Heart left ventricle (tissue), 16 donors: Measurements from ENCODE around the gene ARHGAP36. TPM values are rescaled to one million over a fixed set of nuclear protein-coding genes. Genes with fewer than 3 reads are reported as not detected.

Source experiments
- ATAC-seq, 4 donors: fragments of 200-7000 bp; cut with Tn5 transposase; one replicate each; pipeline ENCODE4 v1.9.1; 2020 to 2022; ENCODE audit warnings: moderate library complexity in 4 of 4, mild to moderate bottlenecking in 3 of 4, moderate number of reproducible peaks in 1 of 4
- DNase-seq, 5 donors: peaks; one replicate each; pipeline ENCODE4 v3.0.0-alpha.2; 2020
- H3K27ac ChIP-seq, 12 donors: fragments of 200-600 bp; sonication (generic) in 4 of 12; one replicate each; pipeline versions ENCODE4 v1.5.0 to v1.8.0; 2016 to 2022; ENCODE audit warnings: mild to moderate bottlenecking in 2 of 12
- H3K27me3 ChIP-seq, 9 donors: fragments of 200-600 bp; sonication (generic) in 2 of 9; one replicate each; pipeline versions ENCODE4 v1.5.1 to v1.8.0; 2016 to 2022; ENCODE audit warnings: mild to moderate bottlenecking in 3 of 9
- H3K36me3 ChIP-seq, 9 donors: fragments of 200-600 bp; sonication (generic) in 2 of 9; one replicate each; pipeline versions ENCODE4 v1.5.0 to v1.8.0; 2018 to 2022; ENCODE audit warnings: mild to moderate bottlenecking in 2 of 9
- H3K4me1 ChIP-seq, 12 donors: fragments of 200-600 bp; sonication (generic) in 4 of 12; one replicate each; pipeline versions ENCODE4 v1.5.0 to v1.8.0; 2016 to 2022; ENCODE audit warnings: mild to moderate bottlenecking in 3 of 12
- H3K4me3 ChIP-seq, 12 donors: fragments of 200-600 bp; sonication (generic) in 4 of 12; one replicate each; pipeline versions ENCODE4 v1.5.0 to v1.8.0; 2017 to 2022; ENCODE audit warnings: mild to moderate bottlenecking in 9 of 12, moderate library complexity in 4 of 12
- H3K9me3 ChIP-seq, 12 donors: fragments of 200-600 bp; sonication (generic) in 4 of 12; one replicate each; pipeline versions ENCODE4 v1.5.0 to v1.8.0; 2016 to 2022; ENCODE audit warnings: mild to moderate bottlenecking in 1 of 12
- POLR2A ChIP-seq, 2 donors: fragments of 450-650 bp; IDR thresholded peaks; one replicate each; pipeline ENCODE4 v1.6.1; 2017; ENCODE audit warnings: antibody characterized with exemption in 2 of 2, mild to moderate bottlenecking in 2 of 2, moderate library complexity in 2 of 2
- WGBS, 4 donors: extraction: QIAGEN DNeasy Blood & Tissue Kit in 2 of 4; methylation state at CpG; one replicate each; pipeline versions ENCODE4 v1.1.5 to v1.1.7; 2013 to 2018; 5-methylcytosine and 5-hydroxymethylcytosine counted together
- intact Hi-C, 10 donors: fragments of 100-400 bp; cut with DNase I; formaldehyde crosslinking; loops; one replicate each; pipeline versions ENCODE4 v1.11.1 to v1.14.2; 2022
- long read RNA-seq, 3 donors: library from polyadenylated mRNA; unstranded; transcript quantifications; one replicate each; pipeline ENCODE4 v2.0.0, GENCODE V29; 2020 to 2021
- polyA plus RNA-seq, 2 donors: library from polyadenylated mRNA; stranded (reverse); fragments of 200-250 nt; gene quantifications; one replicate each; pipeline ENCODE4 v1.2.3, GENCODE V29; 2013
- total RNA-seq, 9 donors: library from RNA; depleted of rRNA in 2 of 9; stranded (reverse); fragments of >200 nt in 2 of 9; fragmentation: NEBNext Ultra II Directional in 3 of 9; extraction: Animal tissue kit (Norgen Biotek cat#: 25700) in 3 of 9; gene quantifications; one replicate each; pipeline versions ENCODE4 v1.1.0 to v1.2.4, GENCODE V29; 2016 to 2023
- TF ChIP-seq, protein P1 (sequence below), 12 donors: fragments of 200-600 bp; sonication (generic) in 4 of 12; IDR thresholded peaks; one replicate each; pipeline versions ENCODE4 v1.5.0 to v1.8.0; 2018 to 2022; ENCODE audit warnings: antibody characterized with exemption in 12 of 12, mild to moderate bottlenecking in 5 of 12
- donor health status: ischemic (EF 13 %, LVEDD 7.1; RV severe dilation, severe dysfunction).
- donor health status: healthy with polysubstance abuse.
- donor health status: DM: no; HTN: yes; CAD: no.
- donor health status: DM: no; HTN: no; CAD: no.
- donor health status: ischemic (EF 25% LVEDD 6.9; RV normal size, moderate dysfunction).
- donor health status: ischemic (EF 25% LVEDD 5.7; RV mildly dilated, moderate dysfunction).
- donor health status: healthy.
- donor health status: DM: yes; HTN: yes; CAD: no.
- donor health status: ischemic (EF 35%, LVEDD 5.7; RV mildly dilated, moderate dysfunction).
- donor health status: nonischemic (EF 11% LVEDD 7.7; RV severe dilation, severe dysfunction).
- donor health status: DM: yes; HTN: yes; CAD: no.
- donor health status: PGD.
- donor health status: ischemic (EF 29% LVEDD 5.4; RV normal size, mild dysfunction).
- donor health status: nonischemic (EF 23%, LVEDD 6.1; RV moderate dilation, normal function).

ARHGAP36 gene, protein sequence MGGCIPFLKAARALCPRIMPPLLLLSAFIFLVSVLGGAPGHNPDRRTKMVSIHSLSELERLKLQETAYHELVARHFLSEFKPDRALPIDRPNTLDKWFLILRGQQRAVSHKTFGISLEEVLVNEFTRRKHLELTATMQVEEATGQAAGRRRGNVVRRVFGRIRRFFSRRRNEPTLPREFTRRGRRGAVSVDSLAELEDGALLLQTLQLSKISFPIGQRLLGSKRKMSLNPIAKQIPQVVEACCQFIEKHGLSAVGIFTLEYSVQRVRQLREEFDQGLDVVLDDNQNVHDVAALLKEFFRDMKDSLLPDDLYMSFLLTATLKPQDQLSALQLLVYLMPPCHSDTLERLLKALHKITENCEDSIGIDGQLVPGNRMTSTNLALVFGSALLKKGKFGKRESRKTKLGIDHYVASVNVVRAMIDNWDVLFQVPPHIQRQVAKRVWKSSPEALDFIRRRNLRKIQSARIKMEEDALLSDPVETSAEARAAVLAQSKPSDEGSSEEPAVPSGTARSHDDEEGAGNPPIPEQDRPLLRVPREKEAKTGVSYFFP
- total RNA-seq: not detected
- polyA plus RNA-seq: not detected
- long read RNA-seq, donor 1: 0 reads
- long read RNA-seq, donor 2: 0 reads
- long read RNA-seq, donor 3: 0 reads

DNA sequence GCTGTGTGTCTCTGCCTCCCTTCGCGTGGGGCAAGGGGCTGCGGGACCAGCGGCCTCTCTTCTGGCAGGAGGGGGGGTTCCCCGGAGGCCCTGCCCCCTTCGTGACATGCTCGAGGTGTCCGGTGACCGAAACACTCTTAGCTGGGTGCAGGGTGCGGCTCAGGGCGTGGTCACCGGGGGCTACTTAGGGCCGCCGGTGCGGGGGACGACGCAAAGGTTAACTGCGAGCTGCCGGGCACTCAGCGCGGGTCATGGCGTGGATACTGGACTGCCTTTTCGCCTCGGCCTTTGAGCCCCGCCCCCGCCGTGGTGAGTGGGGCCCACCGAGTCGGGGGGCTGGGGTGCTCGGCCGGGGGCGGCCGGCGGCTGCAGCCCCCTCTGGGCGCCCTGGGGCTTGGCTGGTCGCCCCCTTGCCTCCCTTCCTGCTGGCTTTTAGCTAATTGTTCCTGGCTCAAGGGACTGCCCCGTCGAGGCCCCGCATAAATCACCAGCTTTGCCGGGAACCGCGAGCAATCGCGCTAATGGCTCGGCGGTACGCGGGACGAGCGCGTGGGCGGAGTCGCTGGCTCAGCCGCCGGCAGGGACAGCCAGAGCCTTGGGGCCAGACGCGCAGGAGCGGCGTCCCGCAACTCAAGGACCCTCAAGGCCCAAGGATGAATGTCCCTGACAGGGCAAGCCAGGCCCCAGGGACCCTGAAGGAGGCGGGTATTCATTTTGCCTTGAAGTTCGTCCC is at the start of gene ARHGAP36:
Gene ARHGAP36, plus strand, starts transcription at position 211 of the 733 bp plus-strand sequence. CDS start 23,320 bp downstream, outside the sequence.
- no peaks in the 10 kb centered on the region for H3K4me1 ChIP-seq
- H3K9me3 ChIP-seq: no peaks in the 10 kb centered on the region
- ATAC-seq: no peak
- TF ChIP-seq POLR2A (IDR thresholded peaks at IDR 0.05): no peak
- TF ChIP-seq, protein P1, sequence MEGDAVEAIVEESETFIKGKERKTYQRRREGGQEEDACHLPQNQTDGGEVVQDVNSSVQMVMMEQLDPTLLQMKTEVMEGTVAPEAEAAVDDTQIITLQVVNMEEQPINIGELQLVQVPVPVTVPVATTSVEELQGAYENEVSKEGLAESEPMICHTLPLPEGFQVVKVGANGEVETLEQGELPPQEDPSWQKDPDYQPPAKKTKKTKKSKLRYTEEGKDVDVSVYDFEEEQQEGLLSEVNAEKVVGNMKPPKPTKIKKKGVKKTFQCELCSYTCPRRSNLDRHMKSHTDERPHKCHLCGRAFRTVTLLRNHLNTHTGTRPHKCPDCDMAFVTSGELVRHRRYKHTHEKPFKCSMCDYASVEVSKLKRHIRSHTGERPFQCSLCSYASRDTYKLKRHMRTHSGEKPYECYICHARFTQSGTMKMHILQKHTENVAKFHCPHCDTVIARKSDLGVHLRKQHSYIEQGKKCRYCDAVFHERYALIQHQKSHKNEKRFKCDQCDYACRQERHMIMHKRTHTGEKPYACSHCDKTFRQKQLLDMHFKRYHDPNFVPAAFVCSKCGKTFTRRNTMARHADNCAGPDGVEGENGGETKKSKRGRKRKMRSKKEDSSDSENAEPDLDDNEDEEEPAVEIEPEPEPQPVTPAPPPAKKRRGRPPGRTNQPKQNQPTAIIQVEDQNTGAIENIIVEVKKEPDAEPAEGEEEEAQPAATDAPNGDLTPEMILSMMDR (IDR thresholded peaks at IDR 0.05): no peak
- H3K4me3 ChIP-seq: peak within 1 kb of the TSS in 1 of 12 donors; percentile 5
- H3K27me3 ChIP-seq: peaks cover 0 to 78% (median 8%) of the 10 kb centered on the region in 9 donors
- WGBS, 4 donors: 2 to 47% (median 14%) methylated on average over 26 to 62 of the region's 62 CpGs
- intact Hi-C loops: no loop called here
- no peak for DNase-seq
- no peaks in the 10 kb centered on the region for H3K36me3 ChIP-seq
- H3K27ac ChIP-seq: no peak within 1 kb of the TSS

- no peak for ATAC-seq
These were observed 48.0 kb upstream of the ARHGAP36 start for GRCh38 chrX:131010186-131010585.

DNA sequence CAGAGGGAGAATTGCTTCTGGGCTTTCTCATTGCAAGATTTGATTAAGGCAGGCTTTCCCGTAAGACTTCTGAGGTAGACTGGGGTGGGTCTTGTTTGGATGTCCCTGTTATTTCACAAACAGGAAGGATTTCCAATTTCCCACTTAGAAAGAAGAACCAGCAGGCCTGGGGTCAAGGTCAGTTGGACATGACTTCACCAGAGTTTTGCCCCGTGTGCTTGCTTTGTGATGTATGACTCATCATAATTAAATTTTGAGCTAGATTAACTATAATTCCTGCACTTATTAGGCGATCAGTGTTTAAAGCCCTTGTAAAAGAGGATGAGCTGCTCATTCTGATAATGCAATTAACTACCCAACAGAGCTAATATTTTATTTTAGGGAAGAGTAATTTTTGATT is 32.8 kb upstream of the ARHGAP36 start:
- Histone ChIP-seq H3K4me3 (no peak overlapping the region), H3K27ac (no peak overlapping the region), H3K4me1 (no peaks in the 10 kb centered on the region), H3K9me3 (no peaks in the 10 kb centered on the region), H3K27me3 (peaks cover 0 to 42% (median 0%) of the 10 kb centered on the region in 9 donors), H3K36me3 (no peaks in the 10 kb centered on the region)
- WGBS, 4 donors: 46 to 66% (median 57%) methylated on average over 3 of the region's 3 CpGs
- intact Hi-C loops: no loop called here
- no peak for DNase-seq
- TF ChIP-seq, protein P1 (IDR thresholded peaks at IDR 0.05): no peak
- no peak for ATAC-seq

More at GRCh38 chrX:131010186-131010585, 48.0 kb upstream of the ARHGAP36 start:
- Histone ChIP-seq H3K4me3 (no peak overlapping the region), H3K27ac (no peak overlapping the region), H3K36me3 (no peaks in the 10 kb centered on the region), H3K9me3 (no peaks in the 10 kb centered on the region), H3K27me3 (peaks cover 0 to 20% (median 0%) of the 10 kb centered on the region in 9 donors), H3K4me1 (no peaks in the 10 kb centered on the region)
- intact Hi-C loops: no loop called here
- 45 to 55% (median 50%) methylated on average over 2 of the region's 2 CpGs for WGBS, 4 donors
- DNase-seq: no peak
- TF ChIP-seq, protein P1 (IDR thresholded peaks at IDR 0.05): no peak
- no peak for TF ChIP-seq POLR2A (IDR thresholded peaks at IDR 0.05)
